Right atrium auricular region (tissue), 2 donors: ENCODE results near the gene WDR4. TPM values are rescaled to one million over a fixed set of nuclear protein-coding genes. Genes with fewer than 3 reads are reported as not detected.
"Not testable (repeated sequence)": the region's sequence is repeated elsewhere in the genome, so short reads cannot be mapped to it uniquely, and the experiment has no call there.

ENCODE experiments used
- DNase-seq: peaks from one replicate; pipeline ENCODE4 v3.0.0-alpha.2; 2019; ENCODE audit warnings: low spot score
- H3K27ac ChIP-seq, 2 donors: fragments of 200-600 bp; sonication (generic); 1 replicate in 1 of 2; 2 replicates in 1 of 2; pipeline ENCODE4 v1.5.1; 2016 to 2019
- H3K27me3 ChIP-seq, 2 donors: fragments of 200-600 bp; sonication (generic); one replicate each; pipeline versions ENCODE4 v1.5.1 to v1.6.0; 2017 to 2019
- H3K36me3 ChIP-seq: fragments of 200-600 bp; sonication (generic); one replicate; pipeline ENCODE4 v1.5.1; 2016
- H3K4me1 ChIP-seq, 2 donors: fragments of 200-600 bp; sonication (generic); one replicate each; pipeline versions ENCODE4 v1.5.1 to v1.6.0; 2017 to 2019
- H3K4me3 ChIP-seq, 2 donors: fragments of 200-600 bp; sonication (generic); 1 replicate in 1 of 2; 2 replicates in 1 of 2; pipeline ENCODE4 v1.5.1; 2017 to 2019; ENCODE audit warnings: mild to moderate bottlenecking in 1 of 2, moderate library complexity in 1 of 2
- H3K9me3 ChIP-seq, 2 donors: fragments of 200-600 bp; sonication (generic); one replicate each; pipeline ENCODE4 v1.5.1; 2019
- total RNA-seq, 2 donors: library from RNA; depleted of rRNA; stranded (reverse); fragments of >200 nt; gene quantifications; one replicate each; pipeline ENCODE4 v1.1.0, GENCODE V29; 2016
- TF ChIP-seq, protein P1 (sequence below), 2 donors: fragments of 200-600 bp; sonication (generic); IDR thresholded peaks; one replicate each; pipeline ENCODE4 v1.5.1; 2019; ENCODE audit warnings: antibody characterized with exemption in 2 of 2

WDR4 gene
- total RNA-seq, 2 donors from 2014 or later: 1.7 to 4.8 TPM

- Histone ChIP-seq H3K27me3 (peaks cover 4 to 7% of the 10 kb centered on the region in 2 donors), H3K4me1 (no peaks in the 10 kb centered on the region), H3K27ac (no peak overlapping the region), H3K36me3 (no peaks in the 10 kb centered on the region), H3K9me3 (no peaks in the 10 kb centered on the region), H3K4me3 (no peak overlapping the region)
- TF ChIP-seq, protein P1, sequence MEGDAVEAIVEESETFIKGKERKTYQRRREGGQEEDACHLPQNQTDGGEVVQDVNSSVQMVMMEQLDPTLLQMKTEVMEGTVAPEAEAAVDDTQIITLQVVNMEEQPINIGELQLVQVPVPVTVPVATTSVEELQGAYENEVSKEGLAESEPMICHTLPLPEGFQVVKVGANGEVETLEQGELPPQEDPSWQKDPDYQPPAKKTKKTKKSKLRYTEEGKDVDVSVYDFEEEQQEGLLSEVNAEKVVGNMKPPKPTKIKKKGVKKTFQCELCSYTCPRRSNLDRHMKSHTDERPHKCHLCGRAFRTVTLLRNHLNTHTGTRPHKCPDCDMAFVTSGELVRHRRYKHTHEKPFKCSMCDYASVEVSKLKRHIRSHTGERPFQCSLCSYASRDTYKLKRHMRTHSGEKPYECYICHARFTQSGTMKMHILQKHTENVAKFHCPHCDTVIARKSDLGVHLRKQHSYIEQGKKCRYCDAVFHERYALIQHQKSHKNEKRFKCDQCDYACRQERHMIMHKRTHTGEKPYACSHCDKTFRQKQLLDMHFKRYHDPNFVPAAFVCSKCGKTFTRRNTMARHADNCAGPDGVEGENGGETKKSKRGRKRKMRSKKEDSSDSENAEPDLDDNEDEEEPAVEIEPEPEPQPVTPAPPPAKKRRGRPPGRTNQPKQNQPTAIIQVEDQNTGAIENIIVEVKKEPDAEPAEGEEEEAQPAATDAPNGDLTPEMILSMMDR (IDR thresholded peaks at IDR 0.05): no peak
- no peak for DNase-seq
These were observed 51.8 kb downstream of the WDR4 start for GRCh38 chr21:42827588-42827987.

DNA sequence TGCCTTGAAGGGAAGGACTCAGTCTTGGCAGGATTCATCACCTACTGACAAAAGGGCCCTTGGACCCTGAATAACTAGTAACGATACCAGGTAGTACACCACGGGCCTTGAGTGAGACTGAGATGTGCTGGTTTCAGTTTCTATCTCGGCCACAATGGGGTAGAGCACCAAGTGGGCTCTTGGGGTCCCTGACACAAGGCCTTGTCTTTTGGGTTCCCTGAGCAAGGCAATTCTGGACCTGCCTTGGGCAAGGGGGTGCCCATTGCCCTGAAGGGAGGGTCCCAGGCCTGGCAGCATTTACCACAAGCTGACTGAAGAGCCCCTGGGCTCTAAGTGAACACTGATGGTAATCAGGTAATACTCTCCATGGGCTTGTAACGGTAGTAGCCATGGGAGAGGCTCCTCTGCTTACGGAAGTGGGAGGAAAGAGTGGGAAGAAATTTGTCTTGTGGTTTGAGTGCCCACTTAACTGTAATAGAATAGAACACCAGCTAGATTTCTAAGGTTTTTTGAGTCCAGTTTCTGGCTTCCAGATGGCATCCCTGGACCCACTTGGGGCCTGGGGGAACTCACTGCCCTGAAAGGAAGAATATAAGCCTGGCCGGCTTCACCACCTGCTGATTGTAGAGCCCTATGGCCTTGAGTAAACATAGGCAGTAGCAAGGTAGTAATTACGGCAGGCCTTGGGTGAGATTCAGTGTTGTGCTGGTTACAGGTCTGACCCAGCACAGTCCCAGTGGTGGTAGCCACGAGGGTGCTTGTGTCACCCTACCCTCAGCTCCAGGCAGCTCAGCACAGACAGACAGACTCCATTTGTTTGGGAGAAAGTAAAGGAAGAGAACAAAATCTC lies 58.5 kb downstream of the WDR4 start:
- no peak for DNase-seq
- H3K4me3 ChIP-seq: no peak overlapping the region

DNA sequence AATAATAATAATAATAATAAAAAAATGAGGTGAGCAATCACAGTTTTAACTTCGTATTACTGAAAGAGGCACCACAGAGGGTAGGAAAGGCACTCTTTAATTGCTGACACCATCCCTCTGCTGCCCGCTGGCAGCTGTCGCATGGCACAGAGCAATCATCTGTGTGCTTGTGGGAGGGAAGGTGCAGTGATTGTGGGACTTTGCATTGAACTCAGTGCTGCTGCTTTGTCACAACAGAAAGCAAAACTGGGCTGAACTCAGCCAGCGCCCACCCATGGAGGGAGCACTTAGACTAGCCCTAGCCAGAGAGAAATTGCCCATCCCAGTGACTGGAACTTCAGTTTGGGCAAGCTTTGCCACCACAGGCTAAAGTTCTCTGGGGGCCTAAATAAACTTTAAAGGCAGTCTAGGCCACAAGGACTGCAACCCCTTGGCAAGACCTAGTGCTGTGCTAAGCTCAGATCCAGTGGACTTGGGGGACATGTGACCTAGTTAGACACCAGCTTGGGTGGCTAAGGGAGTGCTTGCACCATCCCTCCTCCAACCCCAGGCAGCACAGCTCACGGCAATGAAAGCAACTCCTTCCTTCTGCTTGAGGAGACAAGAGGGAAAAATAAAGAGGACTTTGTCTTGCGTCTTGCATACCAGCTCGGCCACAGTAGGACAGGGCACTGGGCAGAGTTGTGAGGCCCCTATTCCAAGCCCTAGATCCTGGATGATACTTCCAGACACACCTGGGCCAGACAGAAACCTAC lies 59.3 kb downstream of the WDR4 start:
- TF ChIP-seq, protein P1 (IDR thresholded peaks at IDR 0.05): no peak
- H3K27ac ChIP-seq: no peak overlapping the region
- DNase-seq: no peak
- no peaks in the 10 kb centered on the region for H3K4me1 ChIP-seq
- no peaks in the 10 kb centered on the region for H3K9me3 ChIP-seq
- H3K4me3 ChIP-seq: no peak overlapping the region
- no peaks in the 10 kb centered on the region for H3K36me3 ChIP-seq
- no peaks in the 10 kb centered on the region for H3K27me3 ChIP-seq

More for the DNA sequence above, 58.5 kb downstream of the WDR4 start:
- Histone ChIP-seq H3K4me1 (no peaks in the 10 kb centered on the region), H3K9me3 (no peaks in the 10 kb centered on the region), H3K36me3 (no peaks in the 10 kb centered on the region), H3K27me3 (no peaks in the 10 kb centered on the region), H3K27ac (no peak overlapping the region)
- TF ChIP-seq, protein P1 (IDR thresholded peaks at IDR 0.05): no peak

- H3K27ac ChIP-seq: no peak overlapping the region
- H3K4me3 ChIP-seq: no peak overlapping the region
- no peaks in the 10 kb centered on the region for H3K36me3 ChIP-seq
- DNase-seq: peak; percentile 71
- H3K4me1 ChIP-seq: no peaks in the 10 kb centered on the region
- TF ChIP-seq, protein P1 (IDR thresholded peaks at IDR 0.05): peak; percentile 72 to 90
- no peaks in the 10 kb centered on the region for H3K9me3 ChIP-seq
- no peaks in the 10 kb centered on the region for H3K27me3 ChIP-seq
These were observed 61.0 kb downstream of the WDR4 start for GRCh38 chr21:42818328-42818749.

DNA sequence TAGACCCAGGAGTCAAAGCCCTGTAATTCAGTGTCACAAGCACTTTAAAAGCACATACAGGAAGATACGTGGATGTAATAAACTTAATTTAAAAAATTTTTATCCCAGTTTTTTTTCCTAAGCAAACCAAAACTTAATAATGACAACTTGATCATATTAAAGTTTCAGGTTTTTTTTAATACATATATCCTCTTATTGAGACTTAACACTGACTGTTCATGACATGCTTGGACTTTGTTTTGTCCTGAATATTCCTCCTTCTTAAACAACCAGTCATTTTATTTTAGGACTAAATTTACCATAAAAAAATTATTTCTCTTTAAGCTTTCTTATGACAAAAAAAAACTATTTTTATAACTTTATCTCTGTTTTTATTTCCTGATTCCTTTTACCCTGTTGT lies 64.1 kb downstream of the WDR4 start:
- Histone ChIP-seq H3K4me3 (no peak overlapping the region), H3K36me3 (no peaks in the 10 kb centered on the region), H3K4me1 (no peaks in the 10 kb centered on the region), H3K27ac (no peak overlapping the region), H3K27me3 (no peaks in the 10 kb centered on the region), H3K9me3 (no peaks in the 10 kb centered on the region)
- DNase-seq: no peak
- TF ChIP-seq, protein P1 (IDR thresholded peaks at IDR 0.05): no peak

GRCh38 chr21:42812528-42813241 lies 66.7 kb downstream of the WDR4 start:
- not testable (repeated sequence) for H3K36me3 ChIP-seq, H3K4me1 ChIP-seq, DNase-seq, H3K4me3 ChIP-seq, H3K9me3 ChIP-seq, H3K27ac ChIP-seq, H3K27me3 ChIP-seq
